HepG2 (cell line): Measurements from ENCODE around the gene IFI35. TPM values are rescaled to one million over a fixed set of nuclear protein-coding genes. Genes with fewer than 3 reads are reported as not detected.

Source experiments
- IRX3 ChIP-seq: sonication (generic); formaldehyde crosslinking; IDR thresholded peaks from 2 replicates; pipeline ENCODE4 v1.8.1; 2023; ENCODE audit warnings: mild to moderate bottlenecking, low read depth, missing genetic modification reagents, borderline replicate concordance
- KLF16 ChIP-seq, 2 experiments: sonication (generic) in 1 of 2; formaldehyde crosslinking in 1 of 2; IDR thresholded peaks; 2 replicates each; pipeline versions ENCODE4 v1.6.1 to v1.8.0; 2016 to 2023; ENCODE audit warnings: missing genetic modification reagents in 2 of 2, missing compliant biosample characterization in 1 of 2
- KMT2B ChIP-seq: IDR thresholded peaks from 2 replicates; pipeline ENCODE4 v1.6.1; 2016; ENCODE audit warnings: missing genetic modification reagents, missing compliant biosample characterization
- MTF2 ChIP-seq: sonication (generic); formaldehyde crosslinking; IDR thresholded peaks from 2 replicates; pipeline ENCODE4 v1.5.0; 2020; ENCODE audit warnings: missing genetic modification reagents, borderline replicate concordance
- POGZ ChIP-seq: sonication (generic); formaldehyde crosslinking; IDR thresholded peaks from 2 replicates; pipeline ENCODE4 v1.4.0; 2020; ENCODE audit warnings: mild to moderate bottlenecking, missing genetic modification reagents
- SOX5 ChIP-seq: IDR thresholded peaks from 2 replicates; pipeline ENCODE4 v1.6.1; 2016; ENCODE audit warnings: borderline replicate concordance
- SOX6 ChIP-seq, 2 experiments: fragments of 450-650 bp in 1 of 2; sonication (generic) in 1 of 2; formaldehyde crosslinking in 1 of 2; IDR thresholded peaks; 2 replicates each; pipeline versions ENCODE4 v1.4.0 to v1.6.1; 2017 to 2020; ENCODE audit warnings: antibody characterized with exemption in 1 of 2, mild to moderate bottlenecking in 1 of 2, missing genetic modification reagents in 1 of 2
- YY1 ChIP-seq: IDR thresholded peaks from 2 replicates; pipeline ENCODE4 v1.6.1; 2011; ENCODE audit warnings: low read length, low read depth, moderate library complexity, mild to moderate bottlenecking; ENCODE audit not compliant: insufficient read depth, insufficient replicate concordance
- ZNF136 ChIP-seq: sonication (generic); formaldehyde crosslinking; IDR thresholded peaks from 2 replicates; pipeline ENCODE4 v1.8.1; 2022; ENCODE audit warnings: low read depth, mild to moderate bottlenecking, moderate library complexity, missing genetic modification reagents
- ZNF253 ChIP-seq: sonication (generic); formaldehyde crosslinking; IDR thresholded peaks from 2 replicates; pipeline ENCODE4 v1.8.0; 2022; ENCODE audit warnings: mild to moderate bottlenecking, missing genetic modification reagents, borderline replicate concordance
- ZNF367 ChIP-seq: sonication (generic); formaldehyde crosslinking; IDR thresholded peaks from 2 replicates; pipeline ENCODE4 v1.4.0; 2020; ENCODE audit warnings: missing genetic modification reagents, borderline replicate concordance
- ZNF572 ChIP-seq: sonication (generic); formaldehyde crosslinking; IDR thresholded peaks from 2 replicates; pipeline ENCODE4 v1.5.1; 2020; ENCODE audit warnings: mild to moderate bottlenecking, missing genetic modification reagents
- polyA plus RNA-seq, 8 experiments: library from polyadenylated mRNA; depleted of rRNA in 3 of 8; stranded (reverse) in 7 of 8; unstranded in 1 of 8; fragments of >200 nt; fragmentation: Illumina TruSeq in 4 of 8; extraction: Trizol in 4 of 8; gene quantifications; 2 replicates each; pipeline versions ENCODE4 v1.2.1 to v1.2.3, GENCODE V29; 2011 to 2016; ENCODE audit warnings: low read depth in 4 of 8, missing spikeins in 1 of 8, mixed read lengths in 1 of 8; ENCODE audit not compliant: insufficient read depth in 1 of 8
- total RNA-seq, 5 experiments: library from RNA; depleted of rRNA; stranded (reverse); fragments of >200 nt; fragmentation: Illumina TruSeq; extraction: Trizol; gene quantifications; 2 replicates each; pipeline ENCODE4 v1.2.3, GENCODE V29; 2016; ENCODE audit warnings: low read depth in 1 of 5
- TF ChIP-seq, protein P1 (sequence below): sonication (generic); formaldehyde crosslinking; IDR thresholded peaks from 2 replicates; pipeline ENCODE4 v1.4.0; 2020; ENCODE audit warnings: mild to moderate bottlenecking, missing genetic modification reagents
- TF ChIP-seq, protein P2 (sequence below): IDR thresholded peaks from 2 replicates; pipeline ENCODE4 v1.6.1; 2016
- TF ChIP-seq, protein P3 (sequence below): sonication (generic); formaldehyde crosslinking; IDR thresholded peaks from 2 replicates; pipeline ENCODE4 v1.5.0; 2020; ENCODE audit warnings: missing genetic modification reagents
- TF ChIP-seq, protein P4 (sequence below): sonication (generic); formaldehyde crosslinking; IDR thresholded peaks from 2 replicates; pipeline ENCODE4 v1.5.1; 2020; ENCODE audit warnings: missing genetic modification reagents, mild to moderate bottlenecking, borderline replicate concordance
- TF ChIP-seq, protein P5 (sequence below): sonication (generic); formaldehyde crosslinking; conservative IDR thresholded peaks from 2 replicates; pipeline ENCODE4 v1.8.0; 2022; ENCODE audit warnings: low read depth, missing genetic modification reagents
- TF ChIP-seq, protein P6 (sequence below): sonication (generic); formaldehyde crosslinking; IDR thresholded peaks from 2 replicates; pipeline ENCODE4 v1.5.1; 2020; ENCODE audit warnings: missing genetic modification reagents, mild to moderate bottlenecking, borderline replicate concordance

IFI35 gene
- total and polyA plus RNA-seq, 2 of the 13 experiments (the other 11 are each of a cell fraction or from before 2014, with no cell fraction given) = 28.9 to 38.1 TPM

DNA sequence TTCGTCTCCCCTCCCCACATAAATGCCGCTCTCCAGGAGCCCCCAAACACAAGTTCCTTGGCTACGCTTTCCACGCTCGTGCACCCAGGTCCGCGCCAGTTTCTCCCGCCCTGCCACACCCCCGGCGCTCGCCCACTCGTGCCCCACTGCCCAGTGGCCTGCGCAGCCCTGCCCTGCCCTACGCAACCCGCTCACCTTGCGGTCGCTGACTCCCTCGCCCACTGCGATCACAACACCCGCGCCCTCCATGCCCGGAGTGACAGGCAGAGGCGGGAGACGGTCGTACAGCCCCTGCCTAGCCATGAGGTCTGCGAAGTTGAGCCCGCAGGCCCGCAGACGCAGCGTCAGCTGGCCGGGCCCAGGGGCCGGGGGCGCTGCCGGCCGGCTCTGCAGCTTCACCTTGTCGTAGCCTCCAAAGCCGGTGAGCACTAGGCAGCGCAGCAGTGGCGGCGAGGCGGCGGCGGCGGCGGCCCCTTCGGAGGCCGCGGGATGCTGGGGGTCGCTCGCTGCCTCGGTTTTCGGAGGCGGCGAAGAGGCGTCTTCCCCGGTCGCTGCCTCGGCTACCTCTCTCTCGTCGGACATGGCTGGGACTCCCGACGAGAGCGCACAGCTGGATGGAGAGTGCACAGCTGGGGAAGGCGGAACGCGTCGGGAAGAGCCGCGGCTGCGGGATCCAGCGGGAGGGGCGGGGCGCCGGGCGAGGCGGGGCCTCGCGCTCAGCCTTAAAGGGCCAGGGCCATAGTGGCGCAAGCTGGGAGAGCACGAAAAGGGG, 15.3 kb downstream of the IFI35 start, which contains the start of gene VAT1 (continued):
- peak; percentile 71; the same call in 1 of the 2 replicates for TF ChIP-seq IRX3 (CRISPR knock-in tag)
- peak; percentile 32; the same call in 1 of the 2 replicates for TF ChIP-seq SOX5 (CRISPR knock-in tag)
- TF ChIP-seq SOX6 (IDR thresholded peaks at IDR 0.05) = no peak
- no peak; the same call in 1 of the 2 replicates for TF ChIP-seq SOX6 (CRISPR knock-in tag; IDR thresholded peaks at IDR 0.05)
- TF ChIP-seq, protein P1, sequence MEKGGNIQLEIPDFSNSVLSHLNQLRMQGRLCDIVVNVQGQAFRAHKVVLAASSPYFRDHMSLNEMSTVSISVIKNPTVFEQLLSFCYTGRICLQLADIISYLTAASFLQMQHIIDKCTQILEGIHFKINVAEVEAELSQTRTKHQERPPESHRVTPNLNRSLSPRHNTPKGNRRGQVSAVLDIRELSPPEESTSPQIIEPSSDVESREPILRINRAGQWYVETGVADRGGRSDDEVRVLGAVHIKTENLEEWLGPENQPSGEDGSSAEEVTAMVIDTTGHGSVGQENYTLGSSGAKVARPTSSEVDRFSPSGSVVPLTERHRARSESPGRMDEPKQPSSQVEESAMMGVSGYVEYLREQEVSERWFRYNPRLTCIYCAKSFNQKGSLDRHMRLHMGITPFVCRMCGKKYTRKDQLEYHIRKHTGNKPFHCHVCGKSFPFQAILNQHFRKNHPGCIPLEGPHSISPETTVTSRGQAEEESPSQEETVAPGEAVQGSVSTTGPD (CRISPR knock-in tag) = no peak
- TF ChIP-seq YY1 = no peak
- TF ChIP-seq ZNF136 = no peak; the same call in 1 of the 2 replicates
- TF ChIP-seq KMT2B (CRISPR knock-in tag) = no peak; the same call in 1 of the 2 replicates
- peak in 1 of 2 experiments; percentile 78; a peak in 2 of 4 replicates for TF ChIP-seq KLF16 (CRISPR knock-in tag; IDR thresholded peaks at IDR 0.05)
- TF ChIP-seq, protein P2, sequence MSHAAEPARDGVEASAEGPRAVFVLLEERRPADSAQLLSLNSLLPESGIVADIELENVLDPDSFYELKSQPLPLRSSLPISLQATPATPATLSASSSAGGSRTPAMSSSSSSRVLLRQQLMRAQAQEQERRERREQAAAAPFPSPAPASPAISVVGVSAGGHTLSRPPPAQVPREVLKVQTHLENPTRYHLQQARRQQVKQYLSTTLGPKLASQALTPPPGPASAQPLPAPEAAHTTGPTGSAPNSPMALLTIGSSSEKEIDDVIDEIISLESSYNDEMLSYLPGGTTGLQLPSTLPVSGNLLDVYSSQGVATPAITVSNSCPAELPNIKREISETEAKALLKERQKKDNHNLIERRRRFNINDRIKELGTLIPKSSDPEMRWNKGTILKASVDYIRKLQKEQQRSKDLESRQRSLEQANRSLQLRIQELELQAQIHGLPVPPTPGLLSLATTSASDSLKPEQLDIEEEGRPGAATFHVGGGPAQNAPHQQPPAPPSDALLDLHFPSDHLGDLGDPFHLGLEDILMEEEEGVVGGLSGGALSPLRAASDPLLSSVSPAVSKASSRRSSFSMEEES (CRISPR knock-in tag) = no peak
- peak; percentile 37; the same call in 1 of the 2 replicates for TF ChIP-seq ZNF253 (CRISPR knock-in tag)
- TF ChIP-seq POGZ (CRISPR knock-in tag) = peak; percentile 66
- TF ChIP-seq, protein P3, sequence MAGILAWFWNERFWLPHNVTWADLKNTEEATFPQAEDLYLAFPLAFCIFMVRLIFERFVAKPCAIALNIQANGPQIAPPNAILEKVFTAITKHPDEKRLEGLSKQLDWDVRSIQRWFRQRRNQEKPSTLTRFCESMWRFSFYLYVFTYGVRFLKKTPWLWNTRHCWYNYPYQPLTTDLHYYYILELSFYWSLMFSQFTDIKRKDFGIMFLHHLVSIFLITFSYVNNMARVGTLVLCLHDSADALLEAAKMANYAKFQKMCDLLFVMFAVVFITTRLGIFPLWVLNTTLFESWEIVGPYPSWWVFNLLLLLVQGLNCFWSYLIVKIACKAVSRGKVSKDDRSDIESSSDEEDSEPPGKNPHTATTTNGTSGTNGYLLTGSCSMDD = peak; percentile 91; the same call in 1 of the 2 replicates
- 0 out of 2 replicates have a peak, but pooled peaks have one; percentile 62 for TF ChIP-seq MTF2 (CRISPR knock-in tag)
- peak; percentile 82; the same call in 1 of the 2 replicates for TF ChIP-seq ZNF367 (CRISPR knock-in tag)
- TF ChIP-seq ZNF572 = peak; percentile 48; the same call in 1 of the 2 replicates
- TF ChIP-seq, protein P4, sequence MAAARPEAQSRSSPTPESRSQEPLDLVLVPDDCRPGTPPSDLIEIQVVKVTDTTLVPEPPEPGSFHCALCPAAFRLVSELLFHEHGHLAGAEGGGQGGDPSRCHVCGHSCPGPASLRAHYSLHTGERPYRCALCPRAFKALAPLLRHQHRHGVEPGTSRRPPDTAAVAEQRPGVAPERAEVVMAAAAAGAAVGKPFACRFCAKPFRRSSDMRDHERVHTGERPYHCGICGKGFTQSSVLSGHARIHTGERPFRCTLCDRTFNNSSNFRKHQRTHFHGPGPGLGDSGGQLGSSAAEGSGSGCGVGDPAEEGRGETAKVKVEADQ (CRISPR knock-in tag) = 0 out of 2 replicates have a peak, but pooled peaks have one; percentile 67
- TF ChIP-seq, protein P5, sequence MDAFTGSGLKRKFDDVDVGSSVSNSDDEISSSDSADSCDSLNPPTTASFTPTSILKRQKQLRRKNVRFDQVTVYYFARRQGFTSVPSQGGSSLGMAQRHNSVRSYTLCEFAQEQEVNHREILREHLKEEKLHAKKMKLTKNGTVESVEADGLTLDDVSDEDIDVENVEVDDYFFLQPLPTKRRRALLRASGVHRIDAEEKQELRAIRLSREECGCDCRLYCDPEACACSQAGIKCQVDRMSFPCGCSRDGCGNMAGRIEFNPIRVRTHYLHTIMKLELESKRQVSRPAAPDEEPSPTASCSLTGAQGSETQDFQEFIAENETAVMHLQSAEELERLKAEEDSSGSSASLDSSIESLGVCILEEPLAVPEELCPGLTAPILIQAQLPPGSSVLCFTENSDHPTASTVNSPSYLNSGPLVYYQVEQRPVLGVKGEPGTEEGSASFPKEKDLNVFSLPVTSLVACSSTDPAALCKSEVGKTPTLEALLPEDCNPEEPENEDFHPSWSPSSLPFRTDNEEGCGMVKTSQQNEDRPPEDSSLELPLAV (CRISPR knock-in tag) = no peak; the same call in 1 of the 2 replicates
- TF ChIP-seq, protein P6, sequence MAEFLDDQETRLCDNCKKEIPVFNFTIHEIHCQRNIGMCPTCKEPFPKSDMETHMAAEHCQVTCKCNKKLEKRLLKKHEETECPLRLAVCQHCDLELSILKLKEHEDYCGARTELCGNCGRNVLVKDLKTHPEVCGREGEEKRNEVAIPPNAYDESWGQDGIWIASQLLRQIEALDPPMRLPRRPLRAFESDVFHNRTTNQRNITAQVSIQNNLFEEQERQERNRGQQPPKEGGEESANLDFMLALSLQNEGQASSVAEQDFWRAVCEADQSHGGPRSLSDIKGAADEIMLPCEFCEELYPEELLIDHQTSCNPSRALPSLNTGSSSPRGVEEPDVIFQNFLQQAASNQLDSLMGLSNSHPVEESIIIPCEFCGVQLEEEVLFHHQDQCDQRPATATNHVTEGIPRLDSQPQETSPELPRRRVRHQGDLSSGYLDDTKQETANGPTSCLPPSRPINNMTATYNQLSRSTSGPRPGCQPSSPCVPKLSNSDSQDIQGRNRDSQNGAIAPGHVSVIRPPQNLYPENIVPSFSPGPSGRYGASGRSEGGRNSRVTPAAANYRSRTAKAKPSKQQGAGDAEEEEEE = no peak
